GM18861 (cell line): ENCODE data around the gene NOS3.
"Not testable (repeated sequence)": the region's sequence is repeated elsewhere in the genome, so short reads cannot be mapped to it uniquely, and the experiment has no call there.

ENCODE experiments used
- ATAC-seq: cut with Tn5 transposase; IDR thresholded peaks from one replicate; pipeline ENCODE4 v1.9.1; 2021; ENCODE audit not compliant: unreplicated experiment

Gene NOS3

DNA sequence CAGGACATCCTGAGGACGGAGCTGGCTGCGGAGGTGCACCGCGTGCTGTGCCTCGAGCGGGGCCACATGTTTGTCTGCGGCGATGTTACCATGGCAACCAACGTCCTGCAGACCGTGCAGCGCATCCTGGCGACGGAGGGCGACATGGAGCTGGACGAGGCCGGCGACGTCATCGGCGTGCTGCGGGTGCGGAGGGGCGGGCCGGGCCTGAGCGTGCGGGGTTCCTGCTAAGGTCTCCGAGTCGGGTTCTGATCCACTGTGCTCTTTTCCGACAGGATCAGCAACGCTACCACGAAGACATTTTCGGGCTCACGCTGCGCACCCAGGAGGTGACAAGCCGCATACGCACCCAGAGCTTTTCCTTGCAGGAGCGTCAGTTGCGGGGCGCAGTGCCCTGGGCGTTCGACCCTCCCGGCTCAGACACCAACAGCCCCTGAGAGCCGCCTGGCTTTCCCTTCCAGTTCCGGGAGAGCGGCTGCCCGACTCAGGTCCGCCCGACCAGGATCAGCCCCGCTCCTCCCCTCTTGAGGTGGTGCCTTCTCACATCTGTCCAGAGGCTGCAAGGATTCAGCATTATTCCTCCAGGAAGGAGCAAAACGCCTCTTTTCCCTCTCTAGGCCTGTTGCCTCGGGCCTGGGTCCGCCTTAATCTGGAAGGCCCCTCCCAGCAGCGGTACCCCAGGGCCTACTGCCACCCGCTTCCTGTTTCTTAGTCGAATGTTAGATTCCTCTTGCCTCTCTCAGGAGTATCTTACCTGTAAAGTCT lies 23.1 kb downstream of the NOS3 start:
- ATAC-seq, result no peak

DNA sequence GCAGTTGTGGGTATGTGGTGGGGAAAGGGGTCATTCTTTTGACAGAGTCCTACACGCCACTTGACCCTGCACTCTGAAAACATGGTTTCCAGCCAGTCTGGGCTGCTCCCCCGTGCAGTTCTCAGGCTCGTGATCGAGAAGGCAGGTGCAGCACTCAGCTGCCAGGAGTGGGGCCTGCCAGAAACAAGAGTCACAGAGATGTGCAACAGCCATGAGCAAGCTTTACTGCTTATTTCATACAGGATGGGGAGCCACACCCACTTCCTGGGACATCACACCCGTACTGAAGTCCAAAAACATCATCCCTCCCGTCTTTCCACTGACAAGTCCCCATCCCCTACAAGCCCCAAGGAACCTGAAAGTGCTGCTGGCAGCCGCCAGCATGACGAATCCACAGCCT lies 24.1 kb downstream of the NOS3 start:
- ATAC-seq, result no peak

DNA sequence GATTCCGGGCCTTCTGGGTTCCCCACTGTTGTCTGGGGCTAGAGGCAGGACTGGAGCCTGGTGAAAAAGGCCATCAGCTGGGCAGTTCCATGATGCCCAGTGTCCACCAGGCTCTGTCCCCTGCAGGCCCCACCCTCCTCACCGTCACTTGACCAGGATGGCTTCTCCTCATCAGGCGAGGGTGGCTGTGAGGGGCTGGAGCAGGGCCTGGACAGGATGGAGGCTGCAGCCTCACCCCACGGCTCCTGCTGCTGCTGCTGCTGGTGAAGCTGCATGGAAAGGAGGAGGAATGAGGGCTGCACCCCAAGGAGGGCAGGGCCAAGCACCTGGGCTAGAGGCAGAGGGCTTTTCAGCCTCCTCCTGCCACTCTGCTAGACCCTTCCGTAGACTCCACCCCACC lies 25.1 kb downstream of the NOS3 start:
- ATAC-seq, result no peak

DNA sequence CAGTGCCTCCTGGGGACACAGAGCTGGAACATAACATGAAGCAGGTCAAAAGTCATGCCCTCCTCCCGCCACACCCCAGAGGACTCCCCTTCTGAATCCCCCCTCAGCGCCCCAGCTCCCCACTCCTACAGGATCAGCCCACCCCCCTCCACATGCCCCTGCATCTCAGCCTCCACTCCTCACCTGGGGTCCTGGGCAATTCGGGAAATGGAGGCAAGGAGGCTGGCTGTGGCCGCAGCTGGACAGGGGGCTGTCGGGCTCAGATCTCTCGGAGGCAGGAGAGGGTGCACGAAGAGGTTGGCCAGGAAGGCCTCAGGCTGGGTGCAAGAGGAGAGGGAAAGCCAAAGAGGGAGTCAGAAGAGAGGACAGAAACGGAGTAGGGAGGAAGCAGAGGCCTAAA lies 25.7 kb downstream of the NOS3 start:
- ATAC-seq, result no peak

DNA sequence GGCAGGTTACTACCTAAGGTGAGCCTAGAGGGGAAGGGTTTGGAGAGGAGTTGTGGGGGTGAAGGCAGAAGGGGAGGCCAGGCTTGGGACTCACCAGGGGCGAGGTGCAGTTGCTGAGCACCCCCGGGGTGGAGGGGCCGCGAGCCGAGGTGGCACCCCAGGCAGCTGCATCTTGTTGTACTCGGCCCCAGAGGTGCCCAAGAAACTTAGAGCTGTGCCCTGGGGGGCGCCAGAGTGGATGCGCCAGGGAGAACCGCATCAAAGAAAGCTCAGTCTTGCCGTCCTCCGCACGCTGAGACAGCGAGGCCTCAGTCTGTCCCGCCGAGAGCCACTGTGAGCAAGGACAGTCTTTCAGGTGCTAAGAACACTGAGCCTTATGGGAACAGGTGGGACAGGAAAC lies 26.1 kb downstream of the NOS3 start:
- ATAC-seq, result no peak

DNA sequence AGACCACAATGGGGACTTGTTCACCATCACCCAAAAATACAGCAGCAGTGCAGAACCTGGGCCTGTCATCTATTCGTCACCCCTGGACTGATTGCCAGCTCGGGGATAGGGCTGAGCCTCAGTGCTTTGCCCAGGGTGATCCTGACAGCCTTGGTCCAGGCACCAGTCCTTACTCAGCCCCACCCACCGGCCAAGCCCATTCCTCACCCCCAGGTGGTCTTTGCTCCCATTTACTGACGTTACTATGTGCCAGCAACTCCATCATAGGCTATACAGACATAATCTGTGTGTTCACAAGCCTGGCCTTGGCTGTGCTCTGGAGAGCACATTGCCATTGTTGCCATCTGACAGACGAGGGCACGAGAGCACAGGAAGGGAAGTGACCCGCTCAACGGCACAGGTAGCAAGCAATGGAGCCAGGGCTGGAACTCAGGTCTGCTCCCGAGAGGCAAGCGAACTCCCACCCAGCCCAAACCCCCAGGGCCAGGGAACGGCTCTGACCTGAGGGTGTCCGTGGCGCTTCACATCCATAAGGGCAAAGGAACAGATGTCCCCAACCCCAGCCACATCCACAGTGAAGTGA lies 26.6 kb downstream of the NOS3 start:
- ATAC-seq, result no peak

DNA sequence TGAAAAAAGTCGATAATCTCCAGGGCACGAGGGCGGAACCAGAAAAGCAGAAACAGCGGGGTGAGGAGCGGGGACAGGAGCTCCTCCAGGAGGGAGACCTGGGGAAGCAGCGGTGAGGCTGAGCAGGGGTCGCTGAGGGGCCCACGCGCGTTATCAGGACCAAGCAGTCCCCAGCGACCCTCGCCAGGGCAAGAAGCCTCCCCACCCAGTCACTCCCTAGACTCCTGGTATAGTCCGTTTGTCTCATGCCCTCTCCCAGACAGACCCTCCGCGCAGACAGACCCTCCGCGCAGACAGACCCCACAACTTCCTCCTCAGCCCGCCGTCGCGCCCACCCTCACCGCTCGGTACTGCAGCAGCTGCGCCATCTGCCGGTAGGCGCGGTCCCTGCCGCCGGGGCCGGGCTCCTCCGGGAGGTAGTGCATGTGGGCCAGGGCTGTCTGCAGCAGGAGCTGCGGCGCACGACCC lies 27.2 kb downstream of the NOS3 start:
- peak; percentile 59 for ATAC-seq

DNA sequence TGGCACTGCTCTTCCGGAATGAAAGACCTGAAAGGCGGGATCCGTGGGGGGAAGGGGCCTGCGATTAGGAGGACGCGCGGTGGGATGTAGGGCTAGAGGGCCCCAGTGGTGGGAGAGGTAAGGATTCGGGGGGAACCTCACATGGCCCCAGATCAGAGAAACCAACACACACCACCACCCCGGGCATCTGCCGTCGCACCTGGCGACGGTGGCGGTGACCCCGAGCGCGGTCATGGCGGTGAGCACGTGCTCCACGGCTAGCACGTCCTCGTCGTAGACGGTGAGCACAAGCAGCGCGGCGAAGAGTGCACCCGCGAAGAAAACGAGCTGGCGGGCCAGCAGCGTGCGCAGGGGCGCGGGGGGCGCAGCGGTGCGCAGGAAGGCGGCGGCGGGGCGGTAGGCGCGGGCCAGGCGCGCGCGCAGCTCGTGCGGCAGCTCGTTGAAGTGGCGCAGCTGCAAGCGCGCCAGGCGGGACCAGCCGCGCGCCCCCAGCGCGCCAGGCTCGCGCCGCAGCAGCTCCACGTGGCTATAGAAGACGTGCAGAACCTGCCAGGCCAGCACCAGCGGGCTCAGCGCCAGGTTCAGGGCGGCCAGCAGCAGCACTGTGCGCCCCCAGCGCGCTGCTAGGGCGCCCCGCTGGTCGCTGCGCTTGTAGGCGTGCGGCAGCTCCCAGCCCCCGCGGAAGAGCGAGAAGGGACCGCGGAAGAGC lies 27.8 kb downstream of the NOS3 start:
- no peak for ATAC-seq

DNA sequence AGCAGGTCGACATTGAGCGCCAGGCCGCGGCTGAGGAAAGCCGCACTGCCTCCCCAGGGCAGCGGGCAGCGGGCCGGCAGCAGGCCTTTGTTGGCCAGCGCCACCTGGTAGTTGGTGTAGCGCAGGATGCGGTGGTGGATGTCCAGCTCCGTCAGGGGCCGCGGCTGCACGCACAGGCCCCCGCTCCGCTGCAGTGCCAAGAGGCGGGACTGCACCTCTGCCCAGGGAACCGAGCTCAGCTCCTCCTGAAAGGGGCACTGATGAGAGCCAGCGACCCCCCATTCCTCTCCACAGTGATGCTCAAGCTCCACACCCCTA lies 28.3 kb downstream of the NOS3 start:
- ATAC-seq, result no peak

DNA sequence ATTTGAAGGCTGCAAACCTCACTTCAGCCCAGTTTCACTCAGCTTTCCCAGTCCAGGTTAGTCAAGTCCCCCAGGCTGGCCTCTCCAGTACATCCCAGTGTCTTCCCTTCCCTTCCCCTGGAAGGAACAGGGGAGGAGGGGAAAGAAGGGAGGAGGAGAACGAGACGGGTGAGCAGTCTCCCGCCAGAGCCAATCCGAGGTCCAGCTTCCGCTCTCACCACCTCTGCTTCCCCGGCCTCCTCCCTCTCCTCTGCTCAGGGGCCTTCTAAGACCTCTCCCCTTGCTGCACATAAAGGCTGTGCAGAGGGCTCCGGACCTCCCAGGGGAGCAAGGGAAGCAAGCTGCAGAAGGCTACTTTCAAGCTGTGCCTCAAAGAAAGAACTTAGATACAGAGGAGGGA lies 29.4 kb downstream of the NOS3 start:
- no peak for ATAC-seq

DNA sequence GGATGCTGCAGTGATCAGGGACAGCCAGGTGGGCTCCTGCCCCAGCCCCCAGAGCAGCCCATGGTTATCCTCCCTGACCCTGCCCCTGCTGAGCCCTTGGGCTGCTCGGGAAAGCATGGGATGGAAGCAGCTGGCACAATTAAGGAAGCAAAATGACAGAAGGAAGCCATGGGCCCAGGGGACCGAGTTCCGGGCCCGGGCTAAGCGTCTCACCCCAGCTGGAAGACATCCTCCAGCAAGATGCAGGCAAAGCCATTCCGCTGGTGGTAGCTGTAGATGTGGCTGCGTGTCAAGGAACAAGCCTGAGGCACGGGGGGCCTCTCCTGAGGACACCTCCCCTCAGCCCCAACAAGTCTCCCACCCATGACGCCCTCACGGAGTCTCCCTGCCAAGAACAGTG lies 32.4 kb downstream of the NOS3 start:
- no peak for ATAC-seq

DNA sequence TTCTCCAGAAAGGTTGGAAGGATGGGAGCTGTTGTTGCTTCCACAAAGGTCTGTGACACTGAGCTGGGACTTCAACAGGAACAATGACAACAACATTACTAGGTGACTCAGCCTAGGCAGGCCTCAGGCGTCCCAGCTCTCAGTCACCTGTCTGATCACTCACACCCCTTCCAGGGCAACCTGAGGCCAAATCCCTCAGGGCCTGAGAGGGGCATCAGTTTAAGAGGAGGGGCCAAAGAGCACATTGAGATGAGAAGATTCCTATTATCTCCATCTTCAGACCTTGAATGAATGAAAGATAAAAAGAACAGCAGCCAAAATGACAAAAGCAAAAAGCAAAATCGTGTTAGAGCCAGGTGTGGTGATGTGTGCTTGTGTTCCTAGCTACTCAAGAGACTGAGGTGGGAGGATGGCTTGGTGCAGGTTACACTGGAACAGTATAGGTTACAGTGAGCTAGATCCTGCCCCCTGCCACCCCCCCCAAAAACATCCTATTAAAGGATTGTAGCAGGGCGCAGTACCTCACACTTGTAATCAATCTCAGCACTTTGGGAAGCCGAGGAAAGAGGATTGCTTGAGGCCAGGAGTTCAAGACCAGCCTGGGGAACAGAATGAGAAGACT lies 33.7 kb downstream of the NOS3 start, which contains the start of gene ATG9B:
Gene ATG9B, minus strand, starts transcription at position 60 of the 622 bp plus-strand sequence. CDS start 71 bp downstream, outside the sequence.
- no peak for ATAC-seq

DNA sequence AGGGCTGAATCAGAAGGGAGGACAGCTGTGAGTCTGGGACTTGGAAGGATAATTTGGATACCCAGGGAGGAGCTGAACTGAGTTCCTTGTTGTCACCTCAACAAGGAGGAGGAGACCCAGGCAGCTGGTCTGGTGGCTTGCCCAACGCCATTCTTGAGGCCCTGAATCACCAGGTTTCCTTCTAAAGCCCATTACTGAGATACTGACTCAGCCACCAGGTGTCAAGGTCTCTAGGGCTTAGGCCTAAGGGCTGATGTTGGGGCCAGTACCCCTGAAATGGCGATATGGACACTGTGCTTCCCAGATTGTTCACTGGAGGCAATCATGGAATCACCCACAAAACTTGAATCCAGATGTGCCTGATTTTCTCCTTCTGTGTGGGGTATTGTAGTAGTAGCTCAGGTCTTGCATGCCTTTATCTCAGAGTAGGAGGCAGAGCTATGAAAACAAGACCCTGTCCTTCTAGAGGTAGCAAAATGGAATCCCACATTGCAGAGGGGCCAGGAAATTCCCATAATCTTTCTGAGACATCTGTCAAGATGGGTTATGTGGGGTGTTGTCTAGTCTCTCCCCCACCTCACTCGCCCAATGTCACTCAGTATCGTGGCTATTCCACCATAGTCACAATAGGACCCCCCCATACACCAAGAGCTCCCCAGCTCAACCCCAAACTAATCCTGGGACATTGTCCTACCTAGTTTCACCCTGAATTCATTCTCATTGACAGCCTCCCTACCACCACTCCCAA lies 35.3 kb downstream of the NOS3 start:
- no peak for ATAC-seq

DNA sequence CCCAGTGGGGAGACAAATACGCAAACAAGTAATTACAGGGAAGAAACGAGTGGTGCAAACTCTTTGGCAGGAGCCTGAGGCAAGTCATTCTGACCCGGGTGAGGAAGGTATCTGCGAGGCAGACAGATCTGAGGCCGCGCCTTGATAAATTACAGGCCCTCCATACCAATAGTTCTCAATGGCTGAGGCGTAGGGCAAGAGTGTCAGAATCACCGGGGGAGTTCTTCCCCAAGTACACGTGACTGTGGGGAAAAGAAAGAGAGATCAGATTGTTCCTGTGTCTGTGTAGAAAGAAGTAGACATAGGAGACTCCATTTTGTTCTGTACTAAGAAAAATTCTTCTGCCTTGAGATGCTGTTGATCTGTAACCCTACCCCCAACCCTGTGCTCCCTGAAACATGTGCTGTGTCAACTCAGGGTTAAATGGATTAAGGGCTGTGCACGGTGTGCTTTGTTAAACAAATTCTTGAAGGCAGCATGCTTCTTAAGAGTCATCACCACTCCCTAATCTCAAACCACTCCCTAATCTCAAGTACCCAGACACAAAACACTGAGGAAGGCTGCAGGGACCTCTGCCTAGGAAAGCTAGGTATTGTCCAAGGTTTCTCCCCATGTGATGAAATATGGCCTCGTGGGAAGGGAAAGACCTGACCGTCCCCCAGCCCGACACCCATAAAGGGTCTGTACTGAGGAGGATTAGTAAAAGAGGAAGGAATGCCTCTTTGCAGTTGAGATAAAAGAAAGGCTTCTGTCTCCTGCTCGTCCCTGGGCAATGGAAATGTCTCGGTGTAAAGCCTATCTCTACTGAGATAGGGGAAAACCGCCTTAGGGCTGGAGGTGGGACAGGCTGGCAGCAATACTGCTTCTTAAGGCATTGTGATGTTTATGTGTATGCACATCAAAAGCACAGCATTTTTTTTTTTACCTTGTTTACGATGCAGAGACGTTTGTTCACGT lies 36.2 kb downstream of the NOS3 start:
- not testable (repeated sequence) for ATAC-seq

DNA sequence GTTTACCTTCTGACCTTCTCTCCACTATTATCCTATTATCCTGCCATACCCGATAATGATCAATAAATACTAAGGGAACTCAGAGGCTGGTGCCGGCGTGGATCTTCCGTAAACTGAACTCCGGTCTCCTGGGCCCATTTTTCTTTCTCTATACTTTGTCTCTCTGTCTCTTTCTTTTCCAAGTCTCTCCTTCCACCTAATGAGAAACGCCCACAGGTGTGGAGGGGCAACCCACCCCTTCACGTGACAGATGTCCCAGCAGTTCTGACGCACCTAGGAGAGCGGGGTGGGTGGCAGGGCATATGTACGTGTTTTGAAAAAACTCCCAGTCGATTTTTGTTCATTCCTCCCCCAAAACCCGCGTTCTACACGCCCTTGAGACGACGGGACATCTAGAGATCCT lies 36.9 kb downstream of the NOS3 start:
- not testable (repeated sequence) for ATAC-seq

DNA sequence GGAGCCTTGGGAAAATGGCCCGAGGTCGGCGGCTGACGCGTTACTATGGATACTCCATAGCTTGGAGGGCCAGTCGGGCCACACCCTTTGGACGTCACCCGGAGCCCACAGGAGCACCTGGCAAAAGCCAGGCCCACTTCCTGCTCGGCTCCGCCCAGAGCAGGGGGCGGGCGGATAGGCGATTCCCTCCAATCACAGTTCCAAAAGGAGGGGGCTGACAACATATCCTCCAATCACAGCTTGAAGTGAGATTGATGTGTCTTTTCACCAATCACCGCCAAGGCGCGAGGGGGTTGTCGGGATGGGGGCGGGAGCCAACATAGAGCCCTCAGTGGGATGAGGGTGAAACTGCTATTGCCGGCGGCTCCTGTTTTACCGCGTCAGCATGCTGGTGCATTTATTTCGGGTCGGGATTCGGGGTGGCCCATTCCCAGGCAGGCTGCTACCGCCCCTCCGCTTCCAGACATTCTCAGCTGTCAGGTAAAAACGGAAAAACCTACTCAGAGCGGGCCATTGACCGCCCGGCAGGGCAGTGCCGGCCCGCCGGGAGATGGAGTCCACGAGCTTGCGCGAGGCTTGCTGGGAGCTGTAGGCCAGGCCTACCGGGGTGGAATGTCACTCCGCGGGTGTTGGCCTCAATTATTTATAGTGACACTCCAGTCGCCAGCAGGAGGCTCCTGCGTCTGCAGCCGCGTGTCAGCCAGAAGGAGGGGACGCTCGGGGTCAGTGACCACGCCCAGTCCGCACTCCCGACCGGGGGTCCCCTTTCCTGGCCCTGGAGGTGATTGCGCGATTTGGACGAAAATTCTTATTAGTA lies 37.5 kb downstream of the NOS3 start, which contains the start of gene ABCB8:
Gene ABCB8, plus strand, starts transcription at position 320 of the 817 bp plus-strand sequence. Its CDS starts 66 bp downstream, at position 386.
- ATAC-seq, result peak; percentile 96

DNA sequence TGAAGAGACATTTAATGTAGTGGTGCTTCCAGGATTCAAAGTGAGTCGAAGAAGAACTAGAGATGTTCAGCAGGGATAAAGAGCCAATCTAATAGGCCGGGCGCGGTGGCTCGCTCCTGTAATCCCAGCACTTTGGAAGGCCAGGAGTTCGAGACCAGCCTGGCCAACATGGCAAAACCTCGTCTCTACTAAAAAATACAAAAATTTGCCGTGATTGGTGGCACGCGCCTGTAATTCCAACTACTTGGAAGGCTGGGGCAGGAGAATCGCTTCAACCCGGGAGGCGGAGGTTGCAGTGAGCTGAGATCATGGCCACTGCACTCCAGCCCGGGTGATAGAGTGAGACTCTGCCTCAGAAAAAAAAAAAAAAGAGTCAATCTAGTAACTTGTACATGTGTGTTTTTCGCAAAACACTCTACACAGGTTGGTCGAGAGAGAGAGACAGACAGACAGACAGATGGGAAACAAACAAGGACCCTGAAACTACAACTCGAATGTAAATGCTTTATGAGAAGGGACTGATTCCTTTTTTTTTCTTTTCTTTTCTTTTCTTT lies 38.2 kb downstream of the NOS3 start:
- ATAC-seq, result no peak

DNA sequence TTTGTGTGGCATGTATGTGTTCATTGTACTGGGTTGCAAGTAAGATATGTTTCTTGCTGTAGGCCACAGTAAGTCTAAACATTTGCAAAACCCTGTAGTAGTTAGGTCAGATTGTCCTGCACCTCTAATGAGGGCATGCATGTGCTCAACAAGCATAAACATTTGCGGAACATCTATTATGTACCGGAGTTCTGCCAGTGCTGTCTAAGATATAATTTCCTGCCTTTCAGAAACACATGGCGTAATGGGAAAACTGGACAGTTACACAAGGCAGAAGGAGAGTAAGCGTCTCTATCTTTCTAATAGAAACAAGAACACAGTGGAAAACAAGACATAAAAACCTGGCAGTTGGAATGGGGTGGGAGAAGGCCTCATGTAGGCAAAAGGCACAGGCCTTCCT lies 40.2 kb downstream of the NOS3 start:
- no peak for ATAC-seq
